Vagina (tissue), 2 donors: Measurements from ENCODE around the gene AKIRIN2.

Experiments
- POLR2A ChIP-seq, 2 donors: fragments of 450-650 bp; IDR thresholded peaks; one replicate each; pipeline ENCODE4 v1.6.1; 2017; ENCODE audit warnings: antibody characterized with exemption in 2 of 2, mild to moderate bottlenecking in 2 of 2, moderate library complexity in 2 of 2
- POLR2AphosphoS5 ChIP-seq, 2 donors: sonication (generic); formaldehyde crosslinking; IDR thresholded peaks; one replicate each; pipeline ENCODE4 v1.9.0; 2017; ENCODE audit warnings: antibody characterized with exemption in 2 of 2, mild to moderate bottlenecking in 2 of 2, low read depth in 1 of 2; ENCODE audit not compliant: insufficient read depth in 1 of 2

DNA sequence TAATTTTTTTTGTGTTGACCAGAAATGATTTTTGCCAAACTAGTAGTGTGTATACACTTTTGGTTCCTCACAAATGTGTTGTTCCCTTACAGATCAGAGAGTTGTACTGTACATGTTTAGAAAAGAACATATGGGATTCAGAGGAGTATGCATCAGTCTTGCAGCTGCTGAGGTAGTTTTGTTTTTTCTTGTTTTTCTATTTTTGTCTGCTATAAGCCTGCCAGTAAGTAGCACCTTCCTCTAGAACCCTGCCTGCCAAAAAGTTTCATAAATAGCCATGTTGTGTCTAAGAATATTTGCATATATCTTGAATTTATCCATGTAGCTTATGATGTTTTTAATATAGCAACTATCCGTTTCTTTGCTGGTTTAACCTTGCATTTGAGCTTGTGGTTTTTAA lies 65.7 kb downstream of the AKIRIN2 start:
- TF ChIP-seq POLR2A (IDR thresholded peaks at IDR 0.05), result no peak
- TF ChIP-seq POLR2AphosphoS5 (IDR thresholded peaks at IDR 0.05; ENCODE audit: insufficient read depth in 1 of 2, low read depth in 1 of 2), result no peak
